ENCODE data around the gene LRRC32.
A peak's percentile ranks its signal among the peaks of the same experiment; 100 is the strongest.

Gene LRRC32

DNA sequence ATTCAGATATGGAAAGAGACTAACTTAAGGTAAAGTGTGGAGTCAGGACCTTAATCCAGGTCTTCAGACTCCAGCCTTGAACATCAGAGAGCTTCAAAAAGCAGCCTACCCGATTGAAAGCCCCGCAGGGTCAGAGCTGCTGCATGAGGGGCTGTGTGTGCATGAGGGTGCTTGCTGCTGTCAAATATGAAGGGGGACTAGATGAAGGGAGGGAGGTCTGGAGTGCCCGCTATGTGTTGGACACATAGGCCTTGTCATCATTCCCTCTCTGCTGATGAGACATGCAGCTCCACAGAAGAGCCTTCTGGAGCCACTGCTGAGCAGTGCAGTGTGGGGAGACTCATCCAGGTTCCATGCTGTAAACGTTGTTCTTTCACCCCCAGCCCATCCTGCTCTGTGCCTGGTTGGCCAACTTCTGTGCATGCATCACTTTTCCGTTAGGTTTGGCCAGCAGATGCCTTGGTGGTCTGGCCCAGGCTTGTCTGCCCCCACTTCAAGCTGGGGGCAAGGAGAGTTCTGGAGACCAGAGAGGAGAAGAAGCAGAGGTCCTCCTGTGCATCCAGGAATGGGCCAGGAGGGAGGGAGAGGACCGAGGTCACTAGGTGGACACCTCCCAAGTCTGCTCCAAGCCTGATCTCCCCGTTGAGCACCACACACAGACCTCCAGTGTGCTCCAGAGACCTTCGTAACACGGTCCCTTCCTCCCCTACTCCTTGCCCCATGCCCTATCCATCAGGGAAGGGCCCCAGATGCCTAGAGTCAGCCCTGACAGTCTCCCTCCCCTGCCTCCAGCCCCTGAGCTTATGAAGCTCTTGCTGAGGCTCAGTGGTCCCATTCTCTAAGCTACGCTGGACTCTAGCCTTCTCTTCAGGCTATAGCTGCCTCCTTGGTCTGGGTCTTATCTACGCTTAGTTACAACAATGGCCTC, 32.0 kb downstream of the LRRC32 start:
- H3K27me3 ChIP-seq (ENCODE audit: insufficient read depth, low read length), result no peaks in the 10 kb centered on the region
- no peaks in the 10 kb centered on the region for H3K79me1 ChIP-seq (ENCODE audit: low read length)
- WGBS (ENCODE audit: extremely low coverage, insufficient coverage, insufficient read length), result no CpG with 5 or more reads among the region's 11 CpGs
- no peaks in the 10 kb centered on the region for H3K36me3 ChIP-seq (ENCODE audit: control insufficient read depth in 1 of 2, insufficient read depth in 2 of 2, low read length in 2 of 2)
- H3K9ac ChIP-seq (ENCODE audit: low read length), result no peak overlapping the region
- no peak overlapping the region for H2AK5ac ChIP-seq (ENCODE audit: low read length)
- H3K4ac ChIP-seq (ENCODE audit: low read depth, low read length), result no peak overlapping the region
- no peak overlapping the region for H2AFZ ChIP-seq (ENCODE audit: insufficient read depth, low read length, poor library complexity)
- H3K23ac ChIP-seq (ENCODE audit: low read length), result no peak overlapping the region
- no peak overlapping the region for H2BK12ac ChIP-seq (ENCODE audit: low read length)
- H4K8ac ChIP-seq (ENCODE audit: low read depth, low read length), result no peak overlapping the region
- no peak overlapping the region for H3K27ac ChIP-seq (ENCODE audit: low read depth, low read length)
- no peak overlapping the region for H4K12ac ChIP-seq (ENCODE audit: low read depth, low read length)
- peak overlapping the region; percentile 21 for H2BK120ac ChIP-seq (ENCODE audit: insufficient read depth, low read length, poor library complexity)
- no peak overlapping the region for H3K4me3 ChIP-seq (ENCODE audit: low read depth, low read length)
- peaks cover 0 to 8% of the 10 kb centered on the region in 2 experiments for H3K4me1 ChIP-seq (ENCODE audit: control insufficient read depth in 1 of 2, insufficient read depth in 2 of 2, low read length in 2 of 2)
- no peaks in the 10 kb centered on the region for H3K79me2 ChIP-seq (ENCODE audit: control insufficient read depth, insufficient read depth, low read length, poor library complexity)
- H3K18ac ChIP-seq (ENCODE audit: low read length), result no peak overlapping the region
- H3K9me3 ChIP-seq (ENCODE audit: insufficient read depth, low read depth, low read length), result no peaks in the 10 kb centered on the region
- H3K14ac ChIP-seq (ENCODE audit: low read length), result no peak overlapping the region
- no peak overlapping the region for H2BK5ac ChIP-seq (ENCODE audit: low read depth, low read length, poor library complexity)
- DNase-seq, result no peak
- no peak overlapping the region for H4K91ac ChIP-seq (ENCODE audit: low read depth, low read length)
- no peak overlapping the region for H3K4me2 ChIP-seq (ENCODE audit: low read length)

DNA sequence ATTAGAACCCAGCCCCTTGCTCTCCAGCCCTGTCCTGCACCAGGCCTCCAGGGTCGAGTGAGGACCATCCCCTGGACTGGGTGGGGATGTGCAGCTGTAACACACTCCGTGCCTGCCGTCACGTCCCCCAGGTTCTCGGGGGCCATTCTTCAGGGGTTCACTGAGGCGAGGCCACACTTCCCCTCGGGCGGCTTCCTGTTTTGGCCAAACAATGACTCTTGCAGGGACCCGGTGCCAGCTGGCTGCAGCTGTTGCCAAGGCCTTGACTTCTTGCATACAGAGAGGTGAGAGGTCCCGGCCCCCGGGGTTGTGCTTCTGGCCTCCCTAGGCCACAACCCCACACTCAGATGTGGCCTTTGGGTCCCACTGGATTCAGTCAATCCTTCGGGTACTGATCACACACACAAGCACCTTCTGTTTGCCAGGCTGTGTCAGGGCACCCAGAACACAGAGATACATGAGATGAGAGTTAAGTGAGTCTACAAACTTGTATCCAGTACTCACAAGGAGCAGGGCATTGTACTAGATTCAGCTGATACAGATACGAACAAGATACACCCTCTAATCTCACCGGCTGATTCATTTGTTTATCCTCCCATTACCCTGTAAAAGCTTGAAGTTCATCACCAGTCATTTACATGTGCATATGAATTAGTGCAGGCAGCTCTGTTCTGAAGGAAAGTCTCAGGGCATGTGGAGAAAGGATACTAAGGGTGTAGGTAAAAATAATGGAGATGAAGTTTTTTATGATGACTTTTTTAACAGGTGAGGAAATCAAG, 32.9 kb downstream of the LRRC32 start:
- Histone ChIP-seq H3K9ac (ENCODE audit: low read length) (no peak overlapping the region), H3K36me3 (ENCODE audit: control insufficient read depth in 1 of 2, insufficient read depth in 2 of 2, low read length in 2 of 2) (no peaks in the 10 kb centered on the region), H3K27ac (ENCODE audit: low read depth, low read length) (no peak overlapping the region), H3K14ac (ENCODE audit: low read length) (no peak overlapping the region), H3K27me3 (ENCODE audit: insufficient read depth, low read length) (no peaks in the 10 kb centered on the region), H3K18ac (ENCODE audit: low read length) (no peak overlapping the region), H2BK12ac (ENCODE audit: low read length) (no peak overlapping the region), H2BK5ac (ENCODE audit: low read depth, low read length, poor library complexity) (no peak overlapping the region), H2AFZ (ENCODE audit: insufficient read depth, low read length, poor library complexity) (no peak overlapping the region), H4K91ac (ENCODE audit: low read depth, low read length) (no peak overlapping the region), H2AK5ac (ENCODE audit: low read length) (no peak overlapping the region), H2BK120ac (ENCODE audit: insufficient read depth, low read length, poor library complexity) (no peak overlapping the region), H3K79me1 (ENCODE audit: low read length) (no peaks in the 10 kb centered on the region), H4K12ac (ENCODE audit: low read depth, low read length) (no peak overlapping the region), H3K9me3 (ENCODE audit: insufficient read depth, low read depth, low read length) (no peaks in the 10 kb centered on the region), H3K4me1 (ENCODE audit: control insufficient read depth in 1 of 2, insufficient read depth in 2 of 2, low read length in 2 of 2) (peaks cover 0 to 8% of the 10 kb centered on the region in 2 experiments), H3K23ac (ENCODE audit: low read length) (no peak overlapping the region), H3K79me2 (ENCODE audit: control insufficient read depth, insufficient read depth, low read length, poor library complexity) (no peaks in the 10 kb centered on the region), H3K4me3 (ENCODE audit: low read depth, low read length) (no peak overlapping the region), H3K4ac (ENCODE audit: low read depth, low read length) (no peak overlapping the region), H4K8ac (ENCODE audit: low read depth, low read length) (no peak overlapping the region), H3K4me2 (ENCODE audit: low read length) (no peak overlapping the region)
- WGBS (ENCODE audit: extremely low coverage, insufficient coverage, insufficient read length), result no CpG with 5 or more reads among the region's 14 CpGs
- no peak for DNase-seq

DNA sequence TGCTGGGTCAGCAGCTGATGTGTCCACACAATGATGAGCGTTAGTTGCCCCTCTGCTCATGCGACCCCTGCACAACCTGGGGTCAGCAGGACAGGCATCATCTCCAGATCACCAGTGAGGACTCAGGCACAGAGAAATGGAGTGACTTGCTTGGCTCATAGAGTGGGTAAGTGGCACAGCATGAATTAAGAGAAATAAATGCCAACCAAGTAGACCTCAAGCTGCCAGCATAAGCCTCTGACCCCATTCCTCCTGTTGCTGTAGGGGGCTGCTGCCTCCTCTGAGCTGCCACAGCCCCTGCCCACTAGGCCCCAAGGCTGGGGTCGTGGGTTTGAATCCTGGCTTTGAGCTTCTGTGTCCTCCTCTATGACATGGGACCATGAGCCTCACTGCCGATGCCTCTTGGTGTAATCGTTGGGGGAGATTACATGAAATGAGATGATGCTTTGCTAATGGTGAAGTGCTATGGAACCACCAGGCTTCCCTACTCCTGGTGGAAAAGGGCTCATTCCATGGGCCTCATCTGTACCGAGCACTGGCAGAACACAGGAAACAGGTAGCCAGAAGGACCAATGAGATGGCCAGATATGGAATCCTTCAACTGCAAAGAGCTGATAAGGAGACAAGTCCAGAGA, 33.6 kb downstream of the LRRC32 start:
- peaks cover 0 to 8% of the 10 kb centered on the region in 2 experiments for H3K4me1 ChIP-seq (ENCODE audit: control insufficient read depth in 1 of 2, insufficient read depth in 2 of 2, low read length in 2 of 2)
- no peak overlapping the region for H2AFZ ChIP-seq (ENCODE audit: insufficient read depth, low read length, poor library complexity)
- H3K4me3 ChIP-seq (ENCODE audit: low read depth, low read length), result no peak overlapping the region
- no peak overlapping the region for H3K27ac ChIP-seq (ENCODE audit: low read depth, low read length)
- H3K4ac ChIP-seq (ENCODE audit: low read depth, low read length), result no peak overlapping the region
- no peak overlapping the region for H2BK12ac ChIP-seq (ENCODE audit: low read length)
- no peak overlapping the region for H4K91ac ChIP-seq (ENCODE audit: low read depth, low read length)
- H2BK5ac ChIP-seq (ENCODE audit: low read depth, low read length, poor library complexity), result no peak overlapping the region
- no peak overlapping the region for H2BK120ac ChIP-seq (ENCODE audit: insufficient read depth, low read length, poor library complexity)
- DNase-seq, result no peak
- H3K18ac ChIP-seq (ENCODE audit: low read length), result no peak overlapping the region
- no peaks in the 10 kb centered on the region for H3K27me3 ChIP-seq (ENCODE audit: insufficient read depth, low read length)
- no peak overlapping the region for H4K8ac ChIP-seq (ENCODE audit: low read depth, low read length)
- no CpG with 5 or more reads among the region's 6 CpGs for WGBS (ENCODE audit: extremely low coverage, insufficient coverage, insufficient read length)
- H2AK5ac ChIP-seq (ENCODE audit: low read length), result no peak overlapping the region
- no peak overlapping the region for H3K4me2 ChIP-seq (ENCODE audit: low read length)
- no peak overlapping the region for H3K23ac ChIP-seq (ENCODE audit: low read length)
- H3K79me2 ChIP-seq (ENCODE audit: control insufficient read depth, insufficient read depth, low read length, poor library complexity), result no peaks in the 10 kb centered on the region
- no peak overlapping the region for H3K9ac ChIP-seq (ENCODE audit: low read length)
- H3K14ac ChIP-seq (ENCODE audit: low read length), result no peak overlapping the region
- H3K9me3 ChIP-seq (ENCODE audit: insufficient read depth, low read depth, low read length), result no peaks in the 10 kb centered on the region
- no peak overlapping the region for H4K12ac ChIP-seq (ENCODE audit: low read depth, low read length)
- no peaks in the 10 kb centered on the region for H3K36me3 ChIP-seq (ENCODE audit: control insufficient read depth in 1 of 2, insufficient read depth in 2 of 2, low read length in 2 of 2)
- H3K79me1 ChIP-seq (ENCODE audit: low read length), result no peaks in the 10 kb centered on the region

DNA sequence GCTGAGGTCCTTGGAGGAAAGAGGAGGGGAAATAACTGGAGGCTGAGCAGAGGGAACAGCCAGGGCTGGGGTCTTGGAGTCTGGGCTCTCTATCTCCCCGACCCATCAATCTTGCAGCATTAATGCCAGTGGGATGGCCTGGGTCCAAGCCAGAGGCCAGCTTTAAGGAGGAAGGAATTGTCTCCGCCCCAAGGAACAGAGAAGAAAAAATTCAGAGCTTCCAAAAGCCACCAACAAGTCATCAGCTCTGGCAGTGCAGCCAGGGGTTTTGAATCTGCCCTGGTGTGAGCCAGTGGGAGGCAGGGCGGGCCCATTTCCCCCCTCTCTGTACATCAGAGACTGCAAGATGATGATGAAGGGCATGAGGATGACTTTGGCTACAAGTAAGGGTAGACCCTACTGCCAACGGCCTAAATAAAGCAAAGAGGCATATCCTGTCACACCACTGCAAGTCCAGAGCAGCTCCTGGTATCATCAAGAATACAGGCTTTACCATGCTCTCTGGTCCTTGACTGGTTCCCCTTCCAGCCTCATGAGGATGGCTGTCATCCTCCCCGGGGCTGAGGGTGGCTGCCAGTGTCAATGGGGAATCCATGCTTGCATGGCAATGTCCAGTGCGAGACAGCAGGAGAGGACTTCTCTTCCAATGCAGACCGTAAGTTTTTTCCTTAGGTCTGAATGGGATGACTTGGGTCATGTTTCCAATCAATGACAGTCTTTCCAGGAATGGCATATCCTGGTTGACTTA, 34.4 kb downstream of the LRRC32 start:
- DNase-seq, result no peak
- Histone ChIP-seq H3K9ac (ENCODE audit: low read length) (no peak overlapping the region), H3K4me3 (ENCODE audit: low read depth, low read length) (no peak overlapping the region), H2AFZ (ENCODE audit: insufficient read depth, low read length, poor library complexity) (no peak overlapping the region), H2BK5ac (ENCODE audit: low read depth, low read length, poor library complexity) (no peak overlapping the region), H3K79me2 (ENCODE audit: control insufficient read depth, insufficient read depth, low read length, poor library complexity) (no peaks in the 10 kb centered on the region), H3K18ac (ENCODE audit: low read length) (no peak overlapping the region), H4K8ac (ENCODE audit: low read depth, low read length) (no peak overlapping the region), H3K4me1 (ENCODE audit: control insufficient read depth in 1 of 2, insufficient read depth in 2 of 2, low read length in 2 of 2) (peaks cover 0 to 6% of the 10 kb centered on the region in 2 experiments), H3K14ac (ENCODE audit: low read length) (no peak overlapping the region), H3K27ac (ENCODE audit: low read depth, low read length) (no peak overlapping the region), H3K23ac (ENCODE audit: low read length) (no peak overlapping the region), H3K36me3 (ENCODE audit: control insufficient read depth in 1 of 2, insufficient read depth in 2 of 2, low read length in 2 of 2) (no peaks in the 10 kb centered on the region), H2BK12ac (ENCODE audit: low read length) (no peak overlapping the region), H3K4me2 (ENCODE audit: low read length) (no peak overlapping the region), H4K91ac (ENCODE audit: low read depth, low read length) (no peak overlapping the region), H4K12ac (ENCODE audit: low read depth, low read length) (no peak overlapping the region), H3K79me1 (ENCODE audit: low read length) (no peaks in the 10 kb centered on the region), H3K27me3 (ENCODE audit: insufficient read depth, low read length) (no peaks in the 10 kb centered on the region), H2BK120ac (ENCODE audit: insufficient read depth, low read length, poor library complexity) (peak overlapping the region; percentile 15), H3K9me3 (ENCODE audit: insufficient read depth, low read depth, low read length) (no peaks in the 10 kb centered on the region), H3K4ac (ENCODE audit: low read depth, low read length) (no peak overlapping the region), H2AK5ac (ENCODE audit: low read length) (no peak overlapping the region)
- no CpG with 5 or more reads among the region's 7 CpGs for WGBS (ENCODE audit: extremely low coverage, insufficient coverage, insufficient read length)
